Kidney epithelial cell (primary cell): ENCODE results near the gene HRNR. TPM values are rescaled to one million over a fixed set of nuclear protein-coding genes. Genes with fewer than 3 reads are reported as not detected.
"Not testable (repeated sequence)": the region's sequence is repeated elsewhere in the genome, so short reads cannot be mapped to it uniquely, and the experiment has no call there.

ENCODE experiments used
- DNase-seq: peaks from one replicate; pipeline ENCODE4 v3.0.0-alpha.2; 2010; ENCODE audit warnings: low read depth
- H3K27me3 ChIP-seq: 2 replicates; pipeline ENCODE4 v1.6.0; 2011; ENCODE audit warnings: low read length; ENCODE audit not compliant: control insufficient read depth, insufficient read depth
- H3K36me3 ChIP-seq: 2 replicates; pipeline ENCODE4 v1.5.1; 2011; ENCODE audit warnings: low read length; ENCODE audit not compliant: control insufficient read depth, insufficient read depth
- H3K4me3 ChIP-seq: 2 replicates; pipeline ENCODE4 v1.5.1; 2011; ENCODE audit warnings: low read depth, mild to moderate bottlenecking, control low read depth, low read length
- total RNA-seq: library from RNA; depleted of rRNA; stranded (reverse); fragments of >200 nt; gene quantifications from 2 replicates; pipeline ENCODE4 v1.2.3, GENCODE V29; 2015
- TF ChIP-seq, protein P1 (sequence below): IDR thresholded peaks from 2 replicates; pipeline ENCODE4 v1.5.1; 2011; ENCODE audit warnings: mild to moderate bottlenecking, moderate library complexity, low read length, control low read depth, inconsistent platforms; ENCODE audit not compliant: insufficient read depth, poor library complexity, severe bottlenecking

The HRNR gene
- total RNA-seq, 1 donor from 2014 or later: not detected

DNA sequence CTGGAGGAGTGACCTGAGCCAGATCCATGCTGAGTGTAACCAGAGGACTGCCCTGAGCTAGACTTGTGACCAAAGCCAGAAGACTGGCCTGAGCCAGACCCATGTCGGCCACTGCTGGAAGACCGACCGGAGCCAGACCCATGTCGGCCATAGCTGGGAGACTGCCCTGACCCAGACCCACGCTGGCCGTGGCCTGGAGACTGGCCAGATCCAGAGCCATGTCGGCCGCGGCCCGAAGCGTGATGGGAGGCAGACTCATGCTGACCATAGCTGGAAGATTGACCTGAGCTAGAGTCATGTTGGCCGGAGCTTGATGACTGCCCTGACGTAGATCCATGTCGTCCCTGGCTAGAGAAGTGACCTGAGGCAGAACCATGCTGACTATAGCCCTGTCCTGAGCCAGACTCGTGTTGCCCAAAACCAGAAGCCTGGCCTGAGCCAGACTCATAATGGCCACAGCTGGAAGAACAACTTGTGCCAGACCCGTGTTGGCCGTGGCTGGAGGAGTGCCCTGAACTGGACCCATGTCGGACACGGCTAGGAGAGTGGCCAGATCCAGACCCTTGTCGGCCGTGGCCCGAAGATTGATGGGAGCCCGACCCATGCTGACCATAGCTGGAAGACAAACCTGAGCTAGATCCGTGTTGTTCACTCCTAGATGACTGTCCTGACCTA, 5.1 kb downstream of the HRNR start:
- Histone ChIP-seq H3K4me3 (no peak overlapping the region), H3K27me3 (no peaks in the 10 kb centered on the region), H3K36me3 (no peaks in the 10 kb centered on the region)
- TF ChIP-seq, protein P1, sequence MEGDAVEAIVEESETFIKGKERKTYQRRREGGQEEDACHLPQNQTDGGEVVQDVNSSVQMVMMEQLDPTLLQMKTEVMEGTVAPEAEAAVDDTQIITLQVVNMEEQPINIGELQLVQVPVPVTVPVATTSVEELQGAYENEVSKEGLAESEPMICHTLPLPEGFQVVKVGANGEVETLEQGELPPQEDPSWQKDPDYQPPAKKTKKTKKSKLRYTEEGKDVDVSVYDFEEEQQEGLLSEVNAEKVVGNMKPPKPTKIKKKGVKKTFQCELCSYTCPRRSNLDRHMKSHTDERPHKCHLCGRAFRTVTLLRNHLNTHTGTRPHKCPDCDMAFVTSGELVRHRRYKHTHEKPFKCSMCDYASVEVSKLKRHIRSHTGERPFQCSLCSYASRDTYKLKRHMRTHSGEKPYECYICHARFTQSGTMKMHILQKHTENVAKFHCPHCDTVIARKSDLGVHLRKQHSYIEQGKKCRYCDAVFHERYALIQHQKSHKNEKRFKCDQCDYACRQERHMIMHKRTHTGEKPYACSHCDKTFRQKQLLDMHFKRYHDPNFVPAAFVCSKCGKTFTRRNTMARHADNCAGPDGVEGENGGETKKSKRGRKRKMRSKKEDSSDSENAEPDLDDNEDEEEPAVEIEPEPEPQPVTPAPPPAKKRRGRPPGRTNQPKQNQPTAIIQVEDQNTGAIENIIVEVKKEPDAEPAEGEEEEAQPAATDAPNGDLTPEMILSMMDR: no peak
- DNase-seq: no peak

- DNase-seq, H3K27me3 ChIP-seq, H3K36me3 ChIP-seq, H3K4me3 ChIP-seq: not testable (repeated sequence)
These were observed 8.4 kb downstream of the HRNR start for GRCh38 chr1:152215604-152216003.

GRCh38 chr1:152214911-152215310, 9.1 kb downstream of the HRNR start:
- not testable (repeated sequence) for DNase-seq, H3K4me3 ChIP-seq, H3K27me3 ChIP-seq, H3K36me3 ChIP-seq

DNA sequence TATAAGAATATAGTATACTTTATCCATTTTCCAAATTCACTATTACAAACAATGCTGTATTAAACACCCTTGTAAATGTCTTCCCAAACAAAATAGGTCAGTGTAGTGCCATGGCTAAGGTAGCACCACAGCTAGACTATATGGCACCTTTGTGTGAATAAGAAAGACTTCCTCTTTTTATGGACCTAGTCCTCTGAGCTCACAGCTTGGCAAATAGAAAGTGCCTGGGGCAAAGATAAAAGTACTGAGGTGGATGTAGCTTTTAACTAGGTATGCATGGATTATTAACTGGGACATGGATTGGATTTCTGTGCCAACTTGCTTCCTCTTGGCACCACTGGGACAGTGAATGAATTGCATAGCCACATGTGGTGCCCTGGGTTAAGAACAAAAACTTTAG, 25.0 kb downstream of the HRNR start:
- TF ChIP-seq, protein P1: no peak
- DNase-seq: no peak
- H3K36me3 ChIP-seq: no peaks in the 10 kb centered on the region
- H3K27me3 ChIP-seq: no peaks in the 10 kb centered on the region
- H3K4me3 ChIP-seq: no peak overlapping the region

DNA sequence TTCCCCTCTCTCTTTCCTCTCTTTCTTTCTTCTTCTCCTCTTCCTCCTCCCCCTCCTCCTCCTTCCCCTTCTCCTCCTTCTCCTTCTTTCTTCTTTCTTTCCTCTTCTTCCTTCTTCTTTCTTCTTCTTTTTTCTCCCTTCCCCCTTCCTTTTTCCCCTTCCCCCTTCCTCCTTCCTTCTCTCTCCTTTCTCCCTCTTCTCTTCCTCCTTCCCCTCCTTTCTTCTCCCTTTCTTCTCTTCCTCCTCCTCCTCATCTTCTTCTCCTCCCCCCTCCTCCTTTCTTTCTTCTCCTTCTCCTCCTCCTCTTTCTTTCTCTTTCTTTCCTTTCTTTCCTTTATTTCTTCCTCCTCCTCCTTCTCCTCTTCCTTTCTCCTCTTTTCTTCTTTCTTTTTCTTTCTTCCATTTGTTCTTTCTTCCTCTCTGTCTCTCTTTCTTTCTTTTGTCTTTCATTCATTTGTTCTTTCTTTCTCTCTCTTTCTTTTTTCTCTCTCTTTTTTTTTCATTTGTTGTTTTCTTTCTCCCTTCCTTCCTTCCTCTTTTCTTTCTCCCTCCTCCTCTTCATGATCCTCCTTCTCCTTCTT, 26.5 kb downstream of the HRNR start:
- TF ChIP-seq, protein P1: no peak
- H3K4me3 ChIP-seq: no peak overlapping the region

GRCh38 chr1:152191711-152192110, 32.3 kb downstream of the HRNR start:
- Histone ChIP-seq H3K4me3 (no peak overlapping the region), H3K36me3 (no peaks in the 10 kb centered on the region), H3K27me3 (no peaks in the 10 kb centered on the region)
- DNase-seq: no peak
- TF ChIP-seq, protein P1: no peak

More for the DNA sequence above, 26.5 kb downstream of the HRNR start:
- H3K27me3 ChIP-seq: no peaks in the 10 kb centered on the region
- no peaks in the 10 kb centered on the region for H3K36me3 ChIP-seq
- DNase-seq: no peak

- TF ChIP-seq, protein P1: no peak
- no peak overlapping the region for H3K4me3 ChIP-seq
- H3K36me3 ChIP-seq: no peaks in the 10 kb centered on the region
- no peak for DNase-seq
- no peaks in the 10 kb centered on the region for H3K27me3 ChIP-seq
These were observed 32.7 kb downstream of the HRNR start for GRCh38 chr1:152191260-152191659.
